ENCODE data around the gene COMP. TPM values are rescaled to one million over a fixed set of nuclear protein-coding genes. Genes with fewer than 3 reads are reported as not detected.

COMP gene
- total RNA-seq, 2 donors from 2014 or later, result 0.09 to 2.0 TPM

- Histone ChIP-seq H3K36me3 (no peaks in the 10 kb centered on the region), H3K9me3 (no peaks in the 10 kb centered on the region), H3K4me1 (replicated peaks) (no peaks in the 10 kb centered on the region), H3K27me3 (replicated peaks; ENCODE audit: insufficient read depth) (no peaks in the 10 kb centered on the region), H3K27ac (peak overlapping the region; percentile 80 to 91), H3K4me3 (peak overlapping the region; percentile 67 to 82)
- intact Hi-C loops (cut with DNase I), result no loop called here
- DNase-seq (ENCODE audit: low spot score), result peak; percentile 36
- no peak for TF ChIP-seq CTCF (IDR thresholded peaks at IDR 0.05)
- TF ChIP-seq POLR2A (IDR thresholded peaks at IDR 0.05), result peak; percentile 43
- TF ChIP-seq POLR2AphosphoS5 (IDR thresholded peaks at IDR 0.05), result peak; percentile 26
- WGBS, result 12% methylated on average over 18 of the region's 18 CpGs
Measured at GRCh38 chr19:18833849-18834643, 42.9 kb upstream of the COMP start.

- Histone ChIP-seq H3K9me3 (no peaks in the 10 kb centered on the region), H3K4me1 (replicated peaks) (no peaks in the 10 kb centered on the region), H3K27ac (peak overlapping the region; percentile 80 to 91), H3K27me3 (replicated peaks; ENCODE audit: insufficient read depth) (no peaks in the 10 kb centered on the region), H3K36me3 (no peaks in the 10 kb centered on the region), H3K4me3 (peak overlapping the region; percentile 67 to 82)
- DNase-seq (ENCODE audit: low spot score), result no peak
- TF ChIP-seq CTCF (IDR thresholded peaks at IDR 0.05) (no peak), POLR2AphosphoS5 (IDR thresholded peaks at IDR 0.05) (no peak), POLR2A (IDR thresholded peaks at IDR 0.05) (no peak)
- intact Hi-C loops (cut with DNase I), result no loop called here
- WGBS, result 1% methylated on average over 9 of the region's 9 CpGs
Measured at GRCh38 chr19:18833141-18833476, 42.0 kb upstream of the COMP start.

GRCh38 chr19:18832306-18833140 lies 41.4 kb upstream of the COMP start:
- Histone ChIP-seq H3K36me3 (no peaks in the 10 kb centered on the region), H3K4me1 (replicated peaks) (no peaks in the 10 kb centered on the region), H3K27ac (peak overlapping the region; percentile 80 to 91), H3K9me3 (no peaks in the 10 kb centered on the region), H3K27me3 (replicated peaks; ENCODE audit: insufficient read depth) (no peaks in the 10 kb centered on the region), H3K4me3 (peak overlapping the region; percentile 67 to 82)
- under 1% methylated on average over 27 of the region's 69 CpGs for WGBS
- intact Hi-C loops (cut with DNase I), result no loop called here
- DNase-seq (ENCODE audit: low spot score), result no peak
- TF ChIP-seq CTCF (IDR thresholded peaks at IDR 0.05) (peak in 1 of 4 experiments; percentile 8), POLR2AphosphoS5 (IDR thresholded peaks at IDR 0.05) (no peak)

GRCh38 chr19:18831524-18832305 lies 40.6 kb upstream of the COMP start, which contains the start of gene UPF1:
UPF1 (plus strand) TSS chr19:18831959; CDS start chr19:18832210, 251 bp downstream.
- peak within 1 kb of the TSS; percentile 80 to 91 for H3K27ac ChIP-seq
- H3K4me3 ChIP-seq, result peak within 1 kb of the TSS; percentile 67 to 82
- H3K27me3 ChIP-seq (replicated peaks; ENCODE audit: insufficient read depth), result no peaks in the 10 kb centered on the region
- intact Hi-C loops (cut with DNase I), result no loop called here
- 2% methylated on average over 19 of the region's 96 CpGs for WGBS
- TF ChIP-seq POLR2AphosphoS5 (IDR thresholded peaks at IDR 0.05), result peak; percentile 48
- TF ChIP-seq POLR2A (IDR thresholded peaks at IDR 0.05), result peak; percentile 74
- TF ChIP-seq CTCF (IDR thresholded peaks at IDR 0.05), result peak in 2 of 4 experiments; percentile 23 to 40
- H3K4me1 ChIP-seq (replicated peaks), result no peaks in the 10 kb centered on the region
- no peaks in the 10 kb centered on the region for H3K9me3 ChIP-seq
- peak; percentile 87 for DNase-seq (ENCODE audit: low spot score)
- no peaks in the 10 kb centered on the region for H3K36me3 ChIP-seq
